NCI-H69 (cell line): ENCODE results near the gene TLE2.
"Not testable (repeated sequence)": the region's sequence is repeated elsewhere in the genome, so short reads cannot be mapped to it uniquely, and the experiment has no call there.

Experiments used
- DNase-seq: peaks from one replicate; lab custom pipeline; 2025; lab: John Stamatoyannopoulos, UW

Gene TLE2

GRCh38 chr19:2983351-2984214 is 45.5 kb downstream of the TLE2 start:
- peak; percentile 99 for DNase-seq

DNA sequence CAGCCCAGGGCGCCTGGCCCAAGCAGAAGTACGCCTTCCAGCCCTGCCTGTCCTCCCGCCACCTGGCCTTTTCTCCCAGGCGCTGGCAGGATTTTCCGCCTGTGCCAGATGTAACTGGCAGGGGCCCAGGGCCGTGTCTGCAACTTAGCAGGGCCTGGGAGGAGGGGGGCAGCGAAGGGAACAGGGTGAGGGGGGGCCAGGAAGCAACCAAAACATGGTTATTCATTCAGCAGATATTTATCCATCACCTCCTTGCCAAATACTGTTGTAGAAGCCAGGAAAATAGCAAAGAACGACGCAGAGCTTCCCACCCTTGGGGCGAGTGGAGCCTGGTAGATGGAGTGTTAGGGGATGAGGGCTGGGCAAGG is 46.1 kb downstream of the TLE2 start:
- peak; percentile 97 for DNase-seq

DNA sequence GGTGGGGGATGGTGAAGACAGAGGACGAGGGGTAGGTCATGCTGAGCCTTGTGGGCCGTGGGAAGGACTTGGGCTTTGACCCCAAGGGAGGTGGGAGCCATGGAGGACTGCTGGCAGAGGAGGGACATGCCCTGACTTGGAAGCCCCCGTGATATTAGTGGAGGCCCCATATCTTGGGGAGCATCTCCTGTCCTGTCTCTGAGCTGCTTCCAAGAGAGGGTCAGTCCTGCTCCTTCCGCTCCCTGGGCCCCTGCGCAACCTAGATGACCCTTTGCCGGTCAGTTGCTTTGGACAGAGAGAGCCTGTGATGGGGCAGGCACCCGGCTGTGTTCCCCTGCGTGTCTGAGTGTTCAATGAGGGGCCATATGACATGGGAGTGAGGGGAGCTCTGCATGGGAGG is 46.5 kb downstream of the TLE2 start:
- DNase-seq: no peak

GRCh38 chr19:2981898-2982297 is 47.2 kb downstream of the TLE2 start:
- DNase-seq: peak; percentile 36

DNA sequence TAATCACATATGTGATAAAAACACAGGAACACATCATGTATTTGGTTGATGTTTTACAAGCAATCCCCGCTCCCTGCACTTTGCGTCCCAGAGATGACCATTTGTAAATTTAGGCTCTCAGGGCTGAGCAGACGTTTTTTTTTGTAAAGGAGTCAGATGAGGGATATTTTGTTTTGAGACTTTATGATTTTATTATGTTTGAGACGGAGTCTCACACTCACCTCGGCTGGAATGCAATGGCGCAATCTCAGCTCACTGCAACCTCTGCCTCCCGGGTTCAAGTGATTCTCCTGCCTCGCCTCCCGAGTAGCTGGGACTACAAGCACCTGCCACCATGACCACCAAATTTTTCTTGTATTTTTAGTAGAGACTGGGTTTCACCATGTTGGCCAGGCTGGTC is 50.3 kb downstream of the TLE2 start:
- DNase-seq: no peak

DNA sequence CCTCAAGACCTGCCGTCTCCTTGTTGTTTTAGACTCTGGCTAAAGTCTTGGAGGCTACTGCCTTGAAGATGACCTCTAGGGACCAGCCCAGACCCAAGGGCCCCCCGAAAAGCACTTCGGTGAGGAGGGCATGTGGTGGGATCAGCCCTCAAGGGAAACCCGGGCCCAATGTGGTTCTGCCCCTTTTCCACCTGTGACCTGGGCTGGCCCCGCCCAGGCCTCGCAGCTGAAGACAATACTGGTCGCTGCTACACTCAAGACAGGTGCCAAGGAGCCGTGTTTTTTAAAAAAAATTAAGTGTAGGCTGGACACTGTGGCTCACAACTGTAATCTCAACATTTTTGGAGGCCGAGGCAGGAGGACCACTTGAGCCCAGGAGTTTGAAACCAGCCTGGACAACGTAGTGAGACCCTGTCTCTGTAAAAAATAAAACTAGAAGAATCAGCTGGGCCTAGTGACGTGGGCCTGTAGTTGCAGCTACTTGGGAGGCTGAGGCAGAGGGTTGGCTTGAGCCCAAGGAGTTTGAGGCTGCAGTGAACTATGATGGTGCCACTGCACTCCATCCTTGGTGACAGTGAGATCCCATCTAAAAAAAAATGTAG is 50.8 kb downstream of the TLE2 start:
- DNase-seq: no peak

DNA sequence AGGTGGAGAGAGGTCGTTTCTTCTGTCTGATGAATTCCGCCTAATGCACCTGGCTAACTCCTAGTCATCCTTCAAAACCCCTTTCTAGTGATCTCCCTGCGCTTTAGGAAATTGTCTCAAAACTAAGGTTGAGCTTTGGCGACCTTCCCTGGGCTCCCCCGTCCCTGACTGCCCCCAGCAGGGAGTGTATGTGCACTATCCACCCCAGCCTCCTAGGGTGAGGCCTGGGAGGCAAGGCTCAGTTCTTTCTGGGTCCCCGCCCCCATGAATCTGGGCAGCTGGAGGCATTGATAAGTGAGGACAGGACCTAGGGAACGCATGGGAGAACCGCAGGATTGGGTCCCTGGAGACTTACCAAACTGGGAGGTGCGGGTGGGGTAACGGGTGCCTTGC is 51.3 kb downstream of the TLE2 start:
- no peak for DNase-seq

GRCh38 chr19:2977001-2977745 is 51.9 kb downstream of the TLE2 start, which contains the start of gene TLE6:
Gene TLE6, plus strand, starts transcription at chr19:2977564. Its CDS starts 670 bp downstream, at chr19:2978234.
- peak; percentile 99 for DNase-seq

- peak; percentile 57 for DNase-seq
Measured at GRCh38 chr19:2976609-2977000, 52.5 kb downstream of the TLE2 start.

DNA sequence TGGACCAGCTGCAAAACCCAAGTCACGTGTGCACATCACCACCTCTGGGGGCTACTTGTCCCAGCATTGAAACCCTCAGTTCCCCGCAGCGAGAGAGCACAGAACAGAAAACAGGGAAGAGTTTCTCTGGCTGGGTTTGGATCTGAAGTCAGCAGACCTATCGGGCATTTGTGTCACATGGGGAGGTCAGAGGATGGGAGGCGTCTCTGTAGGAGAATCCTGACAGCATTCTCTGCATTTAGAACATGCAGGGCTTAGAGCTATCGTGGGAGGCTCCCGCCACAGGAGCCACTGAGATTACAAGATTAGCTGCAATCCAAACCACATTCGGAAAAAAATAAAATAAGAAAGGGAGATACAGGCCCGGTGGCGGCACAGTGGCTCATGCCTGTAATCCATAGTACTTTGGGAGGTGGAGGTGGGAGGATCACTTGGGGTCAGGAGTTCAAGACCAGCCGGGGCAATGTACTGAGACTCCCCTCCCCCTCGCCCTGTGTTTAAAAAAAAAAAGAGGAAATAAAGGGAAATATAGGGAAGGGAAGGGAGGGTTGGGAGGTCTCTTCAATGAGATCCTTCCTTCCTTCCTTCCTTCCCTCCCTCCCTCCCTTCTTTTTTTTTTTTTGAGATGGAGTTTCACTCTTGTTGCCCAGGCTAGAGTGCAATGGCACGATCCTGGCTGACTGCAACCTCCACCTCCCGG is 54.6 kb downstream of the TLE2 start:
- DNase-seq: no peak

DNA sequence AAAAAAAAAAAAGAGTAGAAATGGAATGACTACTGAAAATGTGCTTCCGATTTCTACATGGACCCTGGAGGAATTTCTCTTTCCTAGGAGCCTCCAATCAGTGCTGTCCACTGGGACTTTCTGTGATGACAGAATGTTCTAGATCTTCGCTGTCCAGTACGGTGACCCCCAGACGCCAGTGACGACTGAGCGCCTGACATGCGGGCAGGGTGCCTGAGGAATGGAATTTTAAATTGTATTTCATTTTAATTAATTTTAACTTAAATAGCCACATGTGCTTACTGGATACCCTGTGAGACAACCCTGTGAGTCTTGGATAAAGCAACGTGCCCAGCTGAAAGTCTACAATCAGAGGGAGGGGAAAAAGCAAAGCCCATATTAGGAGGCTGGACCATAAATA is 55.9 kb downstream of the TLE2 start:
- DNase-seq: peak; percentile 27

- peak; percentile 41 for DNase-seq
Measured at GRCh38 chr19:2970201-2970835, 58.8 kb downstream of the TLE2 start.

DNA sequence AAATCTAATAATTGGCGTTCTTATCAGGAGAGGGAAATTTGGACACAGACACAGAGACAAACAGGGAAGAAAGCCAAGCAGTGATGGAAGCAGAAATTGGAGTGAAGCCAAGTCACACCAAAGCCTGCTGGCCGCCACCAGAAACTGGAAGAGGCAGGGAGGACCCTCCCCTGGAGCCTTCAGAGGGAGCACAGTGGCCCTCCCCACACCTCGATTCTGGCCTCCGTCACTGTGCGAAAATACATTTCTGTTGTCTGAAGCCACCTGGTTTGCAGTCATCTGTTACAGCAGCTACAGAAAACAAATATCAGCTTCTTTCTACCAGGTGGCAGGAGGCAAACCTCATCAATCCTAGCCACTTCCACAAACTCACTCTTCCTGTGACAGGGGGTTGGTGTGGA is 60.0 kb downstream of the TLE2 start:
- DNase-seq: peak; percentile 98

GRCh38 chr19:2967972-2968371 is 61.1 kb downstream of the TLE2 start:
- DNase-seq: no peak

DNA sequence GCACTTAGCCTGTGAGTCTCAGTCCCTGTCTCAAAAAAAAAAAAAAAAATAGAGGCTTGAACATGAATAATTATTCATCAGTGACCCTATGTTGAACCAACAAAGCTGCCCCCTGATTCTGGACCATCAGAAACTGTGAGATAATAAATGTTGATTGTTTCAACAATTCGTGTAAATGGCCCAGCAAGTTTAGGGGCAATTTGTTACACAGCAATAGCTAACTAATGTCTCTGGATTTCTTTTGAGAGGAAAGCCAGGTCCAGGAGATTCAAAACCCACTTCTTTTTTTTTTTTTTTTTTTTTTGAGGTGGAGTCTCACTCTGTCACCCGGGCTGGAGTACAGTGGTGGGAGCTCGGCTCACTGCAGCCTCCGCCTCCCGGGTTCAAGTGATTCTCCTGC is 64.2 kb downstream of the TLE2 start:
- DNase-seq: no peak

DNA sequence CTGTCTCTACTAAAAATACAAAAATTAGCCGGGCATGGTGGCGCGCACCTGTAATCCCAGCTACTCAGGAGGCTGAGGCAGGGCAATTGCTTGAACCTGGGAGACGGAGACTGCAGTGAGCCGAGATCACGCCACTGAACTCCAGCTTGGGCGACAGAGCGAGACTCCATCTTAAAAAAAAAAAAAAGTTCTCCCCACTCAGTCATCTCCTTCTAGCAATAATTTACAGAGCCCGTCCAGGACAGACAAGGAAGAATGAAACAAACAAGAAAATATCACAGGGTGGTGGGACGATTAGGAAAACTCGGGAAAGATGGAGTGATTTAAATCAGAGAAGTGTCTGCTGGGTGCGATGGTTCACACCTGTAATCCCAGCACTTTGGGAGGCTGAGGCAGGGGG is 65.4 kb downstream of the TLE2 start:
- not testable (repeated sequence) for DNase-seq

DNA sequence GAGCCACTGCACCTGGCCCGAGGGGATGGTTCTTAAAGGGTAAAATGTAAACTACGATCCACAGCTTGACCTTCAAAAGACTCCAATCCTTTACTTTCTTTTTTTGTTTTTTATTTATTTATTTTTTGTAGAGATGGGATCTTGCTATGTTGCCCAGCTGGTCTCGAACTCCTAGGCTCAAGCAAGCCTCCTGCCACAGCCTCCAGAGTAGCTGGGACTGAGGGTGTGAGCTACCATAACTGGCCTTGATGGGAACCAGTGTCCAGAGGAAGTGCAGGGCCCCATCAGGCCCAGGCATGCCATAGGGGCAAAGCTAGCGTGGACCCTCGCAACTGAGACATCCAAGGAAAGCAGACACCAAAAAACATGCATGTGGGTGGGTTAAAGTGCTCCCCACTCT is 66.0 kb downstream of the TLE2 start:
- DNase-seq: no peak

- DNase-seq: peak; percentile 89
Measured at GRCh38 chr19:2962018-2962670, 66.9 kb downstream of the TLE2 start.

DNA sequence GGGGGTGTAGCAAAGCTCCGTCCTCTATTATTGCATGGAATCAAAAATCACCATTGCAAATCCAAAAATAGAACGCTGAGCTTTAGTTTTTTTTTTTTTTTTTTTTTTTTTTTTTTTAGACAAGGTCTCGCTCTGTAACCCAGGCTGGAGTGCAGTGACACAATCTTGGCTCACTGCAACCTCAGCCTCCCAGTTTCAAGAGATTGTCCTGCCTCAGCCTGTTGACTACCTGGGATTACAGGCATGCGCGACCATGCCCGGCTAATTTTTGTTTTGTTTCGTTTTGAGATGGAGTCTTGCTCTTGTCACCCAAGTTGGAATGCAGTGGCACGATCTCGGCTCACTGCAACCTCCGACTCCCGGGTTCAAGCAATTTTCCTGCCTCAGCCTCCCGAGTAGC is 69.0 kb downstream of the TLE2 start:
- no peak for DNase-seq

DNA sequence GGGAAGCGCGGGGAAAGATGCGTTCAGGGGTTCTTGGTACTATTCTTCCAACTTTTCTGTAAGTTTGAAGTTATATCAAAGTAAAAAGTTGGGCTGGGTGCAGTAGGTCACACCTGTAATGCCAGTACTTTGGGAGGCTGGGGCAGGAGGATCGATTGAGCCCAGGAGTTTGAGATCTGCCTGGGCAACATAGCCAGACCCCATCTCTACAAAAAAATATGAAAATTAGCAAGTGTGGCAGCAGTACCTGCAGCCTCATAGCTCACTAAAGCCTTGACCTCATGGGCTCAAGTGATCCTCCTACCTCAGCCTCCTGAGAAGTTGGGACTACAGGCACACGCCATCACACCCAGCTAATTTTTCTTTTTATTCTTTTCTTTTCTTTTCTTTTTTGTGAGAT is 71.9 kb downstream of the TLE2 start:
- no peak for DNase-seq

DNA sequence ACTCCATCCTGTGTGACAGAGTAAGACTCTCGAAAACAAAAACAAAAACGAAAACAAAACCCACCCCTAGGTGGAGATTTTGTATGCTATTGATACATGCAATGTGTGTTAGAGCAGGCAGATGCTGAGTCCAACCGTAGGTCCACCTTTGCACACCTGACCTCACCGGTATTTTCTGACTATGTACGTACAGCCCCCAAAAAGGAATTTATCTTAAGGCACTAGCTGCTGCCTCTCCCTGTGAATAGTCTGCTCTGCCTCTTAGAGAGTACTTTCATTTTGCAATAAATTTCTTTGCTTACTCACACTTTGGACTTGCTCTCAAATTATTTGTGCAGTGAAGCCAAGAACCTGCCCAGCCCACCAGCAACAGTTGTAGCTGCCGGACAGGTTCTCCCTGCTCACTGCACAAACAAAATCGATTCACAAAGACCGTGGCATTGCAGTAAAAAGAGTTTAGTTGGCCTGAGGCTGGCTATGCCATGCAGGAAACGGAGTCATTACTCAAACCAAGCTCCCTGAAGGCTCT is 76.1 kb downstream of the TLE2 start:
- no peak for DNase-seq
